Measurements from ENCODE around the gene MCRIP2. TPM values are rescaled to one million over a fixed set of nuclear protein-coding genes. Genes with fewer than 3 reads are reported as not detected.
"Not testable (repeated sequence)": the region's sequence is repeated elsewhere in the genome, so short reads cannot be mapped to it uniquely, and the experiment has no call there.

The MCRIP2 gene, protein sequence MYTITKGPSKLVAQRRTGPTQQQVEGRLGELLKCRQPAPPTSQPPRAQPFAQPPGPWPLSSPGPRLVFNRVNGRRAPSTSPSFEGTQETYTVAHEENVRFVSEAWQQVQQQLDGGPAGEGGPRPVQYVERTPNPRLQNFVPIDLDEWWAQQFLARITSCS
- total RNA-seq (2014; rRNA removed; shearing (Covaris generic)), result 3.0 TPM in 1 of 2 replicates, not detected in the other

DNA sequence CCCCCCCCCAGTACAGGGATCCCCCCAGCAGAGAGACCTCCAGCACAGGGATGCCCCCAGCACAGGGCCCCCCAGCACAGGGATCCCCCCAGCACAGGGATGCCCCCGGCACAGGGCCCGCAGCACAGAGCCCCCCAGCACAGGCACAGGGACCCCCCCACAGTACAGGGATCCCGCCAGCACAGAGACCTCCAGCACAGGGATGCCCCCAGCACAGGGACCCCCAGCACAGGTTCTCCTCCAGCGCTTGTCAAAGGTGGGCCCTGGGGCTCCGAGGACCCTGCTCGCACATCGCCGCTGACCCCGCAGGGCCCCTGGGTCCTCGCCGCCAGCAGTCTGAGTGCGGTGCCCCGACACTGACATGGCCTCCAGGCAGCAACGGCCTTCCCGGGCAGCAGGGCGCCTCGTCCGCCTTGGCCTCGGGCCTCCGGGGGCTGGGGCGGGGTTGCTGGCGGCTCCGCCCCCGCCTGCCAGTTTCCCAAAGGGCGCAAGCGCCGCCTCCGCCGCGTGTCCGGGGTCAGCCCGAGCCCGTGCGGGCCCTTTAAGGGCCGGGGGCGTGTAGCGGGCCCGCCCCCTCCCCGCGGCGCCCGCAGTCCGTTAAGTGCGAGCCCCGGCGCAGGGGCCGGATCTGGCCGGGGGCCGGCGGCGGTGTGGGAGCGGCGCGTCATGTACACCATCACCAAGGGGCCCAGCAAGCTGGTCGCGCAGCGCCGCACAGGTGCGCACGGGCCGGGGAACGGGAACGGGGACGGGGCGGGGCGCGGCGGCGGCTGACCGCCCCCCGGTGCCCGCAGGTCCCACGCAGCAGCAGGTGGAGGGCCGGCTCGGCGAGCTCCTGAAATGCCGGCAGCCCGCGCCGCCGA, at the start of gene MCRIP2:
MCRIP2 (plus strand) TSS at position 503 of the 863 bp plus-strand sequence; CDS start at position 667, 164 bp downstream.
- Histone ChIP-seq H3K4me3 (peak within 1 kb of the TSS; percentile 56), H3K27ac (no peak within 1 kb of the TSS)
- peak; percentile 55 to 71 for DNase-seq (ENCODE audit: low read depth in 1 of 2, low spot score in 2 of 2)

DNA sequence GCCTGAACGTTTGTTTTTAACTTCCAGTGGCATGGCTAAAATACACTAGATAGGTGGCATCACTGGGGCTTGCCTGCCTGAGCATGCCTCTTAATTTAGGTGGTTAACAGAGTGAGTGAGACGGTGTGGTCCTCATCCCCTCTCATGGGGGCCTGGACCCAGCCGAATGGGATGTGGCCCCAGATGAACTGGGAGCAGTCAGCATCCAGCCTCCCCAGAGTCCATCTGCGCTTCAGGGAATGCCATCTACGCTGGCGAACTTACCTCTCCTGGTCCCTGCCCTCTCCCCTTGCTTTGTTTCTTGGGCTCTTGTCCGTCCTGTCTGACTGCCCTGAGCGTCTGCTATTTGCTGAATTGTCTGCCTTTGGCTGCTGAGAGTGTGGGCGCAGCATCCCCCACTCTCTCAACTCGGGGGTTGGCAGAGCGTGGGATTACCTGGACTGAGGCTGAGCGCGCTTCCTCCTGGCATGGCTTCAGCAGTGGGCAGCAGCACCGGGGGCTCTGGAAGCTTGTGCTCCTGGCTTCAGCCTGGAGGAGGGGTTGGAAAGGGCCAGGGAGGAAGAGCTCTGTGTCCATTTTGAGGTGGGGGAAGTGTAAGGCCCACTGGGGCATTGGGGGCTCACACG, 49.6 kb upstream of the MCRIP2 start:
- no peak for DNase-seq (ENCODE audit: low read depth in 1 of 2, low spot score in 2 of 2)

More for the DNA sequence above, at the start of gene MCRIP2:
- peaks cover 4% of the 10 kb centered on the region for H3K9me3 ChIP-seq (replicated peaks)
- peaks cover 18% of the 10 kb centered on the region for H3K4me1 ChIP-seq (replicated peaks)
- peaks cover 15% of the 10 kb centered on the region for H3K27me3 ChIP-seq (replicated peaks)
- no peaks in the 10 kb centered on the region; the same call in 1 of the 2 replicates for H3K36me3 ChIP-seq

DNA sequence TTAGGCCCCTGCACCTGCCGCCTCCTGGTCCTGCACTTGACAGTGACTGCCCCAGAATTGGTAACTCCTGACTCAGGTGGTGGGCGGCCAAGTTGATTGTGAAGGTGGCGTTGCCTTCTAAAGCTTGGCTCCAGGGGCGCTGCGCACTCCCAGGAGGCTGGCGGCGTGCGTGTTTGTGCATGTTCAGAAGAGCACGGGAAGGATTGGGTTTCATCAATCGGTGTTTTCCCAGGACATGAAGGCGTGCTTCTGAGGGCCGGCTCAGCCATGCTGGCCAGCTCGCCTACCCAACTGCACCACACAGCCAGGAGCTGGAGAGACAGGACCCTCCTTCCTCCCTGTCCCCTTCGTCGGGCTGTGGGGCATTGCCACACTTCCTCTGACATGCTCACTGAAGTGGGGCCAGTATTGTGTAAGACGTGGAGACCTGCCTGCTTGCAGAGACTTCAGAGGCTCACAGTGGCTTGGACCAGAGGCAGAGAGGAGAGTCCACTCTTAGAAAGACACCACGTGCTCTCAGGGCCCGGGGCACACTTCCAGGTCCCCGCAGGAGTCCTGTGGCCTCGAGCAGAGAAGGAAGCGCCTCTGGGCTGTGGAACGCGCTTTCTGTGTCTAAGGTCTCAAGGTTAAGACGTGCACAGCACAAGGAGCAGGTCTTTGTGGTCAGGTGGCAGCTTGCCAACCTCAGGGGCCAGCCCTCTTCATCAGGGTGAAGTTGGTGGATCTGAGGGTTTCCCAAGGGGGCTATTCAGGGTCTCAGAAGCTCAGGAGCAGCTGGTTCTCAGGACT, 48.9 kb upstream of the MCRIP2 start:
- Histone ChIP-seq H3K9me3 (replicated peaks) (no peaks in the 10 kb centered on the region), H3K4me3 (no peak overlapping the region), H3K36me3 (peaks cover 19% of the 10 kb centered on the region), H3K4me1 (replicated peaks) (peaks cover 17% of the 10 kb centered on the region), H3K27ac (no peak overlapping the region), H3K27me3 (replicated peaks) (no peaks in the 10 kb centered on the region)
- DNase-seq (ENCODE audit: low read depth in 1 of 2, low spot score in 2 of 2), result no peak

More for the DNA sequence above, 49.6 kb upstream of the MCRIP2 start:
- H3K27ac ChIP-seq, result no peak overlapping the region
- peaks cover 19% of the 10 kb centered on the region for H3K36me3 ChIP-seq
- no peak overlapping the region for H3K4me3 ChIP-seq
- H3K9me3 ChIP-seq (replicated peaks), result no peaks in the 10 kb centered on the region
- H3K27me3 ChIP-seq (replicated peaks), result no peaks in the 10 kb centered on the region
- H3K4me1 ChIP-seq (replicated peaks), result peaks cover 18% of the 10 kb centered on the region

DNA sequence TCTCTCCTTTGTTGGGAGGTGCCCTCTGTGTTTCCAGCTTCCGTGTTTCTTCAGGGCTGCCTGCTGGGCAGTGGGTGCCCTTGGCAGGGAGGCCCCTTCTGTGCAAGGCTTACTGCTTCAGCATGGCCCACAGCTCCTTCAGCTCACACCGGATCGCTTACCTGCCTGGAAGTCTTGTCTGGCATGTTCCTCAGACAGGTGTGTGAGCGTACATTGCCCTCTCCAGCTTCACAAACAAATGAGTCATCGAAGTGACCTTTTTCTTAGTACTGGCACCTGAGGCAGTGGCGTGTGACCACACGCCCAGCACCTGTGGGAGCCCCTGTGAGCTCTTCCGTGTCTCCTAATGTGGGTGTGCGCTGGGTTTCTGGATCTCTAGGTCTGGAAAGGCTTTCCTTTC, 48.2 kb upstream of the MCRIP2 start:
- Histone ChIP-seq H3K4me3 (no peak overlapping the region), H3K36me3 (peaks cover 14% of the 10 kb centered on the region), H3K27me3 (replicated peaks) (no peaks in the 10 kb centered on the region), H3K27ac (no peak overlapping the region), H3K9me3 (replicated peaks) (no peaks in the 10 kb centered on the region), H3K4me1 (replicated peaks) (peaks cover 10% of the 10 kb centered on the region)
- DNase-seq (ENCODE audit: low read depth in 1 of 2, low spot score in 2 of 2), result no peak

DNA sequence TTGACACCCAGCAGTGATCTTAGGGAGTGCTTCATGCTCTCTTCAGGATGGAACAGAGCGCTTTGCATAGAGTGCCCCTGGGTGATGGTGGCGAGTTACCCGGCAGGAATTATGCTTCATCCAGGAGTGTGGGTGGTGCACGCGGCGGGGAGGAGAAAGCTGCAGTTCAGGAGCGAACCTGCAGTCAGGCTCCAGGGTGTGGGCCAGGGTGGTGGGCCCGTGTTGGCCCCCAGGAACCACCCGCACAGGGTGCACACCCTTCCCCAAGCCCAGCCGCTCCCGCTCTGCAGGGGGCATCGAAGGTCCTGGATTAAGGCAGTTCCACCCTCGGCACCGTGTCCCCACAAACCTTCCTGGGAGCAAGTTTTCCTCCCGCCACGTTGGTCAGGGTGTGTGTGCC, 47.8 kb upstream of the MCRIP2 start:
- Histone ChIP-seq H3K4me3 (no peak overlapping the region), H3K27ac (no peak overlapping the region), H3K4me1 (replicated peaks) (peaks cover 9% of the 10 kb centered on the region), H3K27me3 (replicated peaks) (no peaks in the 10 kb centered on the region), H3K9me3 (replicated peaks) (no peaks in the 10 kb centered on the region), H3K36me3 (peaks cover 13% of the 10 kb centered on the region)
- DNase-seq (ENCODE audit: low read depth in 1 of 2, low spot score in 2 of 2), result no peak

DNA sequence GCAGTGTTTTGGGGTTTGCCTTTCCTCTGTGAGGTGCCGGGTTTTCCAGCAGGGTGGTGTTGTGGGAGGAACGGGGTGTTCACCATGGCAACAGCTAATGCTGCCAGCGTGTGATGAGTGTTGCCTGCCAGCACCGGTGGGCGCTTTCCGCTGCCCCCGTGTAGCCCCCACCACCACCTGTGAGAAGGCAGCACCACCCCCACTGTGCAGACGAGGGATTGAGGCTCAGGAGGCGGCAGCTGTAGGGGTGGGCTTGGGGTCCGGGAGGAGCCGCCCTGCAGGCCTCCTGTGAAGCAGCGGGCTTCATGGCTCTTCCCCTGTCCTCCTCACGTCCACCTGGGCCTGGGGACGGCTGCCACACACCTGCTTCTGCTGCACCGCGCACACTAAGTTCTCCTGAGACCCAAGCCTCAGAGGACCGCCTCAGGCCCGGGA, 46.5 kb upstream of the MCRIP2 start:
- no peaks in the 10 kb centered on the region for H3K9me3 ChIP-seq (replicated peaks)
- no peaks in the 10 kb centered on the region for H3K27me3 ChIP-seq (replicated peaks)
- H3K36me3 ChIP-seq, result peaks cover 8% of the 10 kb centered on the region
- H3K27ac ChIP-seq, result no peak overlapping the region
- H3K4me3 ChIP-seq, result no peak overlapping the region
- DNase-seq (ENCODE audit: low read depth in 1 of 2, low spot score in 2 of 2), result no peak
- peaks cover 9% of the 10 kb centered on the region for H3K4me1 ChIP-seq (replicated peaks)

DNA sequence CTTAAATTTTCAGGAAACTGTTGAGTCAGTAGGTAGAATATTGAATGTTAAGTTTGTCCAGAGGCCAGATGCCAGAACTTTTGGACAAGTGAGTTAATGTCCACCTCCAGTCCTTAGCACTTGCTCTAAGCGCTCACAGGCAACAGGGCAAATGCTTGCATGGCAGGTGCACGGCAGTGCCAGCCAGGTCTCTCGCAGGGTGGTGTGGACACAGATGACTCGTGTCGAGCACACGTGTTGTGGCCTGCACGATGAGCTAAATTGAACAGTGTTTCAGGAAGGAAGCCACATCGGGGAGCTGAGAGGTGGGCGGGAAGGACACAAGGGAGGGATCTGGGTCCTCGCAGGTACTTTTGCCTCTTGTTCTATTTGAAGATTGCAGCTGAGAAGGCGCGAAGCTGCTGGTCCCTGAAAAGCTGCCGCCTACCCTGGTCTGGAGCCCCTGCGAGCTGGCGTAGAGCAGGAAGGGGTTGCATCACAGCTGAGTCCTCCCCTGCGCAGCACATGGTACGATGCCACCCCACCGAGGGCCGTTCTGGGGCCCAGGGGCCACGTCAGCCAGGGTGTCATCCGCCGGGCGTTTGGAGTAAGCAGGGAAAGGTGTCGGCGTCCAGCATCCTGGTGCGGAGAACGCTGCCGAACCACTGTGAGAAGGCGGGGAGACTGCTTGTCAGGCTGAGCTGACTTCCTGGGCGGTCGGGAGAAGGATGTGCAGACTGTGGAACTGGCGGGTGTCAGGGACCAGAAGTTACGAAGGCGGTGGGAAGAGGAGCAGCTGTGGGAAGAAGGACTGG, 45.5 kb upstream of the MCRIP2 start:
- H3K27me3 ChIP-seq (replicated peaks), result no peaks in the 10 kb centered on the region
- peaks cover 5% of the 10 kb centered on the region; the same call in 1 of the 2 replicates for H3K36me3 ChIP-seq
- DNase-seq (ENCODE audit: low read depth in 1 of 2, low spot score in 2 of 2), result no peak
- H3K9me3 ChIP-seq (replicated peaks), result no peaks in the 10 kb centered on the region
- H3K4me1 ChIP-seq (replicated peaks), result peaks cover 2% of the 10 kb centered on the region
- H3K4me3 ChIP-seq, result no peak overlapping the region
- no peak overlapping the region for H3K27ac ChIP-seq

DNA sequence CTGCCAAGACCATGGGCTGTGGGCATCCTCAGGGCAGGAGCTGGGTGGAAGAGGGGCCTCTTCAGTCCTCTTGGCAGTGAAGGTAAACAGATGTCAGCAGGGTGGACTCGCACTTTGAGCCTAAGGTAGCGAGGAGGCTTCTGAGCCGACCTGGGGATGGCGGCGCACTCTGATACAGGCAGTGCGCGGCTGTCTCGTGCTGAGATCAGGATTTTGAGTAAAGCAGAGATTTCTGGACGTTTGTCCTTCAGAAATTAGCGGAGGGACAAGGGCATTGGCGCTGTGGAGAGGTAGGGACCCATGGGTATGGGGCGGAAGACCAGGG, 44.9 kb upstream of the MCRIP2 start:
- no peaks in the 10 kb centered on the region for H3K9me3 ChIP-seq (replicated peaks)
- no peak overlapping the region for H3K4me3 ChIP-seq
- no peak for DNase-seq (ENCODE audit: low read depth in 1 of 2, low spot score in 2 of 2)
- H3K36me3 ChIP-seq, result peaks cover 5% of the 10 kb centered on the region; the same call in 1 of the 2 replicates
- H3K4me1 ChIP-seq (replicated peaks), result no peaks in the 10 kb centered on the region
- no peak overlapping the region for H3K27ac ChIP-seq
- H3K27me3 ChIP-seq (replicated peaks), result no peaks in the 10 kb centered on the region

DNA sequence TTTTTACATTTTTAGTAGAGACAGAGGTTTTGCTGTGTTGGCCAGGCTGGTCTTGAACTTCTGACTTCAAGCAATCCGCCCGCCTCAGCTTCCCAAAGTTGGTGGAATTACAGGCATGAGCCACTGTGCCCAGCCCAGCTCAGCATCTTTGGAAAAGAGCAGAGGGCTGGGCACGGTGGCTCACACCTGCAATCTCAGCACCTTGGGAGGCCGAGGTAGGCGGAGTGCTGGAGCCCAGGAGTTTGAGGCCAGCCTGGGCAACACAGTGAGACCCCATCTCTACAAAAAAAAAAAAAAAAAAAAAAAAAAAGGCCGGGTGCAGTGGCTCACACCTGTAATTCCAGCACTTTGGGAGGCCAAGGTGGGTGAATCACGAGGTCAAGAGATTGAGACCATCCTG, 44.0 kb upstream of the MCRIP2 start:
- not testable (repeated sequence) for H3K4me1 ChIP-seq (replicated peaks); H3K36me3 ChIP-seq; H3K27ac ChIP-seq; H3K4me3 ChIP-seq; DNase-seq (ENCODE audit: low read depth in 1 of 2, low spot score in 2 of 2); H3K9me3 ChIP-seq (replicated peaks); H3K27me3 ChIP-seq (replicated peaks)

DNA sequence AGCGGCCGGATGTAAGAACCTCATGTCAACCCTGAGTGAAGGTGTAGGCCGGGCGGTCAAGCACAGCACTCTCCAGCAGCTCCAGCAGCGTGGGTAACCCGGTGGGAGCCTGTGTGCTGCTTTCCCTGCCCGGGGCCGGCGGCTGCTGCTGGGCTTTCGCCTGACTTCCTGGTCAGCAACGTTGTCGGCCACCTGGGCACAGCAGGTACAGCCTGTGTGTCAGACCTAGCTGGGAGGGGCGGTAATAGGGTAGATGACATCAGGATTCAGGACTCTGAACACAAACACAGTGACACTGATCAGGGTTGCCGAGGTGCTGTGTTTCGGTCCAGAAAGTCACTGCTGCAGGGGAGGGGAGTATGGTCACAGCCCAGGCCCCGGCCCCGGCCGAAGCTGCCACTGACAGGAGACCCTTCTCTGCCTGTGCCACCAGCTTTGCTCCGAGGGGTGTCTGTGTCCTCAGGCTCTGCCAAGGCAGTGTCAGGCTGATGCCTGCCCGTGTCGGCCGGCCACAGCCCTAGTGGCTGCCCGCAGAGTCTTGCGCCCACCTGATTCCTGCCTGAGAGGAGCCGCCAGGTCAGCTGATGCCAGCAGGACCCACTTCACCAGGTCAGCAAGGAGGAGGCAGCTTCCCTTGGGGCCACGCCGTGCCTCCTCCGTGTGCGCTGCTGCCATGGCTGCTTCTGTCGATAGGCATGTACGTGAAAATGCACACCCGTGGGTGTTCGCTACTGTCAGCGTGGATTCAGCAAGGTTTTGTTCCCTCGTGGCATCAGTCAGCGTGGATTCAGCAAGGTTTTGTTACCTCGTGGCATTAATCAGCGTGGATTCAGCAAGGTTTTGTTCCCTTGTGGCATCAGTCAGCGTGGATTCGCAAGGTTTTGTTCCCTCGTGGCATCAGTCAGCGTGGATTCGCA, 42.5 kb upstream of the MCRIP2 start:
- H3K27me3 ChIP-seq (replicated peaks), result no peaks in the 10 kb centered on the region
- peaks cover 5% of the 10 kb centered on the region; the same call in 1 of the 2 replicates for H3K36me3 ChIP-seq
- H3K4me3 ChIP-seq, result no peak overlapping the region
- no peak for DNase-seq (ENCODE audit: low read depth in 1 of 2, low spot score in 2 of 2)
- no peak overlapping the region for H3K27ac ChIP-seq
- no peaks in the 10 kb centered on the region for H3K9me3 ChIP-seq (replicated peaks)
- no peaks in the 10 kb centered on the region for H3K4me1 ChIP-seq (replicated peaks)

DNA sequence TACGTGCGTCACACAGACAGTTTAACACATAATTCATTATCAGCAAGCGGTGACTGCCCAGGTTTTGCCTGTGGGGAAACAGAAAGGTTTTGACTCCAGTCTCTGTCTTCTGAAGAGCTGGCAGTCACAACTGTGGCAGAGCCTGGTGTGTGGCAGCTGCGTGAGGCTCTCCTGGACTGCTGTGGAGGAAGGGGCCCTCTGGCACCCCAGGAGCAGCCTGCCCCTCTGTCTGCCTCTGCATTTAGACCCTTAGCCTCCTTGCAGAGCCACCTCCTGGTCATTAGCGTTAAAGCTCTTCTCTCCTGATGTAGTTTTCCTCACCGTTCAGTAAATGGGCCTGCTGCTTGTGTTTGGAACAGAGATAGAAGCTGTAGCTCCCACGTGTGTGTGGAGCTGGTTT, 40.8 kb upstream of the MCRIP2 start:
- H3K9me3 ChIP-seq (replicated peaks), result no peaks in the 10 kb centered on the region
- H3K4me3 ChIP-seq, result no peak overlapping the region
- DNase-seq (ENCODE audit: low read depth in 1 of 2, low spot score in 2 of 2), result no peak
- H3K27ac ChIP-seq, result no peak overlapping the region
- H3K4me1 ChIP-seq (replicated peaks), result no peaks in the 10 kb centered on the region
- no peaks in the 10 kb centered on the region for H3K27me3 ChIP-seq (replicated peaks)
- peaks cover 5% of the 10 kb centered on the region; the same call in 1 of the 2 replicates for H3K36me3 ChIP-seq

DNA sequence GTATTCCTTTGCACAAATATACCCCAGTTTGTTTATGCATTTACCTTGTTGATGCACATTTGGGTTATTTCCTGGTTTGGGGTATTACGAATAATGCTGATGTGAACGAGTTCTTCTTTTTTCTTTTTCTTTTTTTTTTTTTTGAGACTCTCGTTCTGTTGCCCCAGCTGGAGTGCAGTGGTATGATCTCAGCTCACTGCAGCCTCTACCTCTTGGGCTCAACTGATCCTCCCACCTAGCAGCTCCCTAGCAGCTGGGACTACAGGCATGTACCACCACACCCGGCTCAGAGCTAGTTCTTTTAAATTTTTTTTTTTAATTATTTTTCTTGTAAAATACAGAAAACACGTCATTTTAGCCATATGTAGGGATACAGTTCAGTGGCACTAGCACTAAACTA, 37.7 kb upstream of the MCRIP2 start:
- Histone ChIP-seq H3K27ac (no peak overlapping the region), H3K9me3 (replicated peaks) (no peaks in the 10 kb centered on the region), H3K4me3 (no peak overlapping the region), H3K36me3 (peaks cover 2% of the 10 kb centered on the region; the same call in 1 of the 2 replicates), H3K4me1 (replicated peaks) (no peaks in the 10 kb centered on the region), H3K27me3 (replicated peaks) (no peaks in the 10 kb centered on the region)
- DNase-seq (ENCODE audit: low read depth in 1 of 2, low spot score in 2 of 2), result no peak
